ENCODE measurements around the gene SLC12A3. TPM values are rescaled to one million over a fixed set of nuclear protein-coding genes. Genes with fewer than 3 reads are reported as not detected.

Gene SLC12A3
- polyA plus RNA-seq, 3 donors, result 0.03 TPM; not detected in 2

- no peak overlapping the region for H3K27ac ChIP-seq (ENCODE audit: low read depth in 1 of 2, low read length in 2 of 2)
- no peak overlapping the region for H2AFZ ChIP-seq (ENCODE audit: insufficient read depth, low read depth, low read length, poor library complexity, severe bottlenecking)
- Mint-ChIP-seq H3K27ac (no peak overlapping the region), H3K4me3 (no peak overlapping the region), H3K36me3 (no peaks in the 10 kb centered on the region), H3K9me3 (no peaks in the 10 kb centered on the region), H3K4me1 (peaks cover 4% of the 10 kb centered on the region), H3K27me3 (ENCODE audit: low read depth in 3 of 3) (peaks cover 1 to 6% (median 4%) of the 10 kb centered on the region in 3 donors)
- intact Hi-C loops (cut with micrococcal nuclease), result loop anchor here in 1 of 2 donors (10.0 kb wide), 1 partner anchor 57 kb away; the partner anchor contains the start of gene HERPUD1
- no peak for TF ChIP-seq CTCF (IDR thresholded peaks at IDR 0.05)
- H3K4me2 ChIP-seq (replicated peaks; ENCODE audit: extremely low read depth, low read length, poor library complexity, severe bottlenecking), result no peak overlapping the region
- no peaks in the 10 kb centered on the region for H3K36me3 ChIP-seq (replicated peaks in 1 of 2; ENCODE audit: control insufficient read depth in 1 of 2, insufficient read depth in 2 of 2, low read length in 2 of 2)
- DNase-seq, result no peak
- no peaks in the 10 kb centered on the region for H4K20me1 ChIP-seq (ENCODE audit: insufficient read depth, low read length)
- H3K79me2 ChIP-seq (ENCODE audit: insufficient read depth, low read length), result no peaks in the 10 kb centered on the region
- H3K27me3 ChIP-seq (ENCODE audit: control insufficient read depth in 2 of 2, insufficient read depth in 2 of 2, low read length in 2 of 2), result no peaks in the 10 kb centered on the region
- no peak overlapping the region for H3K4me3 ChIP-seq (replicated peaks in 1 of 3; ENCODE audit: low read depth in 2 of 3, low read length in 3 of 3)
- no peaks in the 10 kb centered on the region for H3K9me3 ChIP-seq (replicated peaks in 1 of 2; ENCODE audit: control insufficient read depth in 1 of 2, insufficient read depth in 1 of 2, low read length in 2 of 2)
- WGBS (ENCODE audit: insufficient coverage), result 92% methylated on average over 8 of the region's 13 CpGs
- no peak overlapping the region for H3K9ac ChIP-seq (ENCODE audit: insufficient read depth, low read length, poor library complexity, severe bottlenecking)
- H3K4me1 ChIP-seq (ENCODE audit: control insufficient read depth in 1 of 2, insufficient read depth in 2 of 2, low read length in 2 of 2), result no peaks in the 10 kb centered on the region
Measured at GRCh38 chr16:56877486-56878182, 12.6 kb downstream of the SLC12A3 start.

DNA sequence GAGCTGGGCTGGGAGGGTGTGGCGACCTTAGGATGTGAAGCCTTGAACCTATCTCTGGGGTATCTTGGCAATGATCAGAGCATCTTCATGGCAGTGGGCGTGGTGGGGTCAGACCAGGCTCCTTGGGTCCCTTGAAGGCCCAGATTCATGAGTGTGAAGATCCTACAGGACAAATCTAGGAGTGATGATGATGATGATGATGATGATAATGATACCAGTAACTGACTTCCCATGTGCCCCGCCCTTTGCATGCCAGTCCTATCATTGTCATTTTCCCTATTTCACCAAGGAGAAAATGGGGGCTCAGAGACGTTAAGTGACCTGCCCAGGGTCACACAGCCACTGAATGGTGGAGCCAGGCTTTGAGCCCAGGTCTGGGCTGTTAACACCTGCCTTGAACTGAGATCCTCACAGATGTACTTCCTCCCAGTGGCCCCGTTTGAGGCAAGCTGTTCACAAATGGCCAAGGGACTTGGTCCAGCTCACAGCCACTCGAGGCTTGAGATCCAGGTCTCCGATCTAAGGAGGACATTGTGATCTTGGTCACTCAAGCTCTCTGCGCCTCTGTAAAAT is 13.4 kb downstream of the SLC12A3 start:
- Mint-ChIP-seq H3K27me3 (ENCODE audit: low read depth in 3 of 3) (peaks cover 3 to 4% (median 4%) of the 10 kb centered on the region in 3 donors), H3K9me3 (no peaks in the 10 kb centered on the region), H3K27ac (no peak overlapping the region), H3K36me3 (no peaks in the 10 kb centered on the region), H3K4me1 (no peaks in the 10 kb centered on the region), H3K4me3 (no peak overlapping the region)
- WGBS (ENCODE audit: insufficient coverage), result 100% methylated on average over 7 of the region's 8 CpGs
- no peak overlapping the region for H3K27ac ChIP-seq (ENCODE audit: low read depth in 1 of 2, low read length in 2 of 2)
- no peaks in the 10 kb centered on the region for H3K36me3 ChIP-seq (replicated peaks in 1 of 2; ENCODE audit: control insufficient read depth in 1 of 2, insufficient read depth in 2 of 2, low read length in 2 of 2)
- TF ChIP-seq CTCF (IDR thresholded peaks at IDR 0.05), result no peak
- no peak overlapping the region for H3K9ac ChIP-seq (ENCODE audit: insufficient read depth, low read length, poor library complexity, severe bottlenecking)
- H3K79me2 ChIP-seq (ENCODE audit: insufficient read depth, low read length), result no peaks in the 10 kb centered on the region
- intact Hi-C loops (cut with micrococcal nuclease), result loop anchor here in 1 of 2 donors (10.0 kb wide), 1 partner anchor 56 kb away; the partner anchor contains the start of gene HERPUD1
- H3K27me3 ChIP-seq (ENCODE audit: control insufficient read depth in 2 of 2, insufficient read depth in 2 of 2, low read length in 2 of 2), result no peaks in the 10 kb centered on the region
- H3K4me2 ChIP-seq (replicated peaks; ENCODE audit: extremely low read depth, low read length, poor library complexity, severe bottlenecking), result no peak overlapping the region
- no peaks in the 10 kb centered on the region for H4K20me1 ChIP-seq (ENCODE audit: insufficient read depth, low read length)
- no peaks in the 10 kb centered on the region for H3K4me1 ChIP-seq (ENCODE audit: control insufficient read depth in 1 of 2, insufficient read depth in 2 of 2, low read length in 2 of 2)
- no peak overlapping the region for H2AFZ ChIP-seq (ENCODE audit: insufficient read depth, low read depth, low read length, poor library complexity, severe bottlenecking)
- no peaks in the 10 kb centered on the region for H3K9me3 ChIP-seq (replicated peaks in 1 of 2; ENCODE audit: control insufficient read depth in 1 of 2, insufficient read depth in 1 of 2, low read length in 2 of 2)
- no peak for DNase-seq
- no peak overlapping the region for H3K4me3 ChIP-seq (replicated peaks in 1 of 3; ENCODE audit: low read depth in 2 of 3, low read length in 3 of 3)

Measured in CD14-positive monocyte (primary cell).